ENCODE results near the gene MRE11. TPM values are rescaled to one million over a fixed set of nuclear protein-coding genes. Genes with fewer than 3 reads are reported as not detected.

Gene MRE11
- total RNA-seq, 1 experiment from 2014 or later, result 20.1 TPM

DNA sequence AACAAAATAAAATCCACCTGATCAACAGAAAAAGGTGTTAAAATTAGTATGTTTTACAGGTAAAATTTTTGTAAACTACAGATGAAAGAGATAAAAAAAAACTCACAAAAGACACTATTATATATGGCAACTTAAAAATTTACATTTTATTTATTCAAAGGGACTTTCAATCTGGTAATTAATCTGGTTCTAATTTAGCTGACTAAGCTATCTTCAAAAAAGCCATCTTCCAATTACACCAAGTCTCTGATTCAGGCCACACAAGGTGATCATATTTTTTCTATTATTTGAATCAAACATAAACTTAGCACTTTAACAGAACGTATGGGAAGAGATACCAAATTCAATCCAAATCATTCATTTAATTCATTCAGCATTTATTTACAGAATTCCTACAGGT lies 7.6 kb downstream of the MRE11 start:
- no TSS peak for BruUV-seq (replicated peaks)
- no peaks in the 10 kb centered on the region for H3K27me3 ChIP-seq (ENCODE audit: low read length)
- H3K4me2 ChIP-seq (ENCODE audit: low read length), result no peak overlapping the region
- DNase-seq (no peak), ATAC-seq (no peak)
- ChIA-PET POLR2A (ENCODE audit: unreplicated experiment) (no interaction called here), CTCF (no interaction called here)
- H3K27ac ChIP-seq (ENCODE audit: low read length), result no peak overlapping the region
- H4K20me1 ChIP-seq (ENCODE audit: low read length), result no peaks in the 10 kb centered on the region
- H2AFZ ChIP-seq (ENCODE audit: low read length), result no peak overlapping the region
- no peak overlapping the region for H3K9ac ChIP-seq (ENCODE audit: low read length)
- no peaks in the 10 kb centered on the region for H3K9me2 ChIP-seq (replicated peaks; ENCODE audit: low read length)
- H3K9me3 ChIP-seq (ENCODE audit: low read length), result no peaks in the 10 kb centered on the region
- intact Hi-C loops (cut with micrococcal nuclease), result no loop called here
- no peaks in the 10 kb centered on the region for H3K4me1 ChIP-seq (ENCODE audit: insufficient read depth, low read length)
- no peak overlapping the region for H3K4me3 ChIP-seq (ENCODE audit: low read length)
- H3F3A ChIP-seq (ENCODE audit: low read length, unreplicated experiment), result no peaks in the 10 kb centered on the region
- TF ChIP-seq EZH2 (IDR thresholded peaks at IDR 0.05; ENCODE audit: low read length, unreplicated experiment) (no peak), EZH2phosphoT487 (IDR thresholded peaks at IDR 0.05; ENCODE audit: borderline replicate concordance, low read length) (no peak)
- TF ChIP-seq, protein P1, sequence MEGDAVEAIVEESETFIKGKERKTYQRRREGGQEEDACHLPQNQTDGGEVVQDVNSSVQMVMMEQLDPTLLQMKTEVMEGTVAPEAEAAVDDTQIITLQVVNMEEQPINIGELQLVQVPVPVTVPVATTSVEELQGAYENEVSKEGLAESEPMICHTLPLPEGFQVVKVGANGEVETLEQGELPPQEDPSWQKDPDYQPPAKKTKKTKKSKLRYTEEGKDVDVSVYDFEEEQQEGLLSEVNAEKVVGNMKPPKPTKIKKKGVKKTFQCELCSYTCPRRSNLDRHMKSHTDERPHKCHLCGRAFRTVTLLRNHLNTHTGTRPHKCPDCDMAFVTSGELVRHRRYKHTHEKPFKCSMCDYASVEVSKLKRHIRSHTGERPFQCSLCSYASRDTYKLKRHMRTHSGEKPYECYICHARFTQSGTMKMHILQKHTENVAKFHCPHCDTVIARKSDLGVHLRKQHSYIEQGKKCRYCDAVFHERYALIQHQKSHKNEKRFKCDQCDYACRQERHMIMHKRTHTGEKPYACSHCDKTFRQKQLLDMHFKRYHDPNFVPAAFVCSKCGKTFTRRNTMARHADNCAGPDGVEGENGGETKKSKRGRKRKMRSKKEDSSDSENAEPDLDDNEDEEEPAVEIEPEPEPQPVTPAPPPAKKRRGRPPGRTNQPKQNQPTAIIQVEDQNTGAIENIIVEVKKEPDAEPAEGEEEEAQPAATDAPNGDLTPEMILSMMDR (conservative IDR thresholded peaks at IDR 0.05; ENCODE audit: low read depth, low read length), result no peak
- H3K79me2 ChIP-seq (ENCODE audit: low read length), result peaks cover 2% of the 10 kb centered on the region
- peaks cover 53% of the 10 kb centered on the region for H3K36me3 ChIP-seq (ENCODE audit: low read depth, low read length)

DNA sequence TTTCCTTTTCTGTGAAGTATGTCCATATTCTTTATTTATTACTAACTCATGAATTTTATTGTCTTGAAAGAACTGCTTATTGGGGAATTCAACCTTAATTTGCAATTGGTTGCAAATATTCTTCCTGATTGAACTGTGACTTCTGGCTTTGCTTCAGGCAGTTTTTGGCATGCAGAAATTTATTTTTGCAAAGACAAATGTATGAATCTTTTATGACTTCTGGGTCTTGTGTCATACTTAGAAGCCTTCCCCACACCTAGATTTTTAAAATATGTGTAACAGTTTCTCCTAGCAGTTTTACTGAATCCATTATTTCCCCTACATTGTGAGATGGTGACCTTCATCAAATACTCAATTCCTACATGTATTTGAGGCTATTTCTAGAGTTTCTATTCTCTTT lies 12.3 kb downstream of the MRE11 start:
- H3K79me2 ChIP-seq (ENCODE audit: low read length), result no peaks in the 10 kb centered on the region
- no peaks in the 10 kb centered on the region for H3K9me2 ChIP-seq (replicated peaks; ENCODE audit: low read length)
- no peaks in the 10 kb centered on the region for H3K27me3 ChIP-seq (ENCODE audit: low read length)
- no peak overlapping the region for H3K27ac ChIP-seq (ENCODE audit: low read length)
- no peak overlapping the region for H2AFZ ChIP-seq (ENCODE audit: low read length)
- no peaks in the 10 kb centered on the region for H4K20me1 ChIP-seq (ENCODE audit: low read length)
- no peaks in the 10 kb centered on the region for H3F3A ChIP-seq (ENCODE audit: low read length, unreplicated experiment)
- ChIA-PET CTCF (no interaction called here), POLR2A (ENCODE audit: unreplicated experiment) (no interaction called here)
- BruUV-seq (replicated peaks), result no TSS peak
- H3K9me3 ChIP-seq (ENCODE audit: low read length), result no peaks in the 10 kb centered on the region
- intact Hi-C loops (cut with micrococcal nuclease), result no loop called here
- no peaks in the 10 kb centered on the region for H3K4me1 ChIP-seq (ENCODE audit: insufficient read depth, low read length)
- H3K4me3 ChIP-seq (ENCODE audit: low read length), result no peak overlapping the region
- H3K36me3 ChIP-seq (ENCODE audit: low read depth, low read length), result peaks cover 38% of the 10 kb centered on the region
- no peak overlapping the region for H3K4me2 ChIP-seq (ENCODE audit: low read length)
- TF ChIP-seq EZH2phosphoT487 (IDR thresholded peaks at IDR 0.05; ENCODE audit: borderline replicate concordance, low read length) (no peak), EZH2 (IDR thresholded peaks at IDR 0.05; ENCODE audit: low read length, unreplicated experiment) (no peak)
- TF ChIP-seq, protein P1 (conservative IDR thresholded peaks at IDR 0.05; ENCODE audit: low read depth, low read length), result no peak
- DNase-seq (no peak), ATAC-seq (no peak)
- H3K9ac ChIP-seq (ENCODE audit: low read length), result no peak overlapping the region

DNA sequence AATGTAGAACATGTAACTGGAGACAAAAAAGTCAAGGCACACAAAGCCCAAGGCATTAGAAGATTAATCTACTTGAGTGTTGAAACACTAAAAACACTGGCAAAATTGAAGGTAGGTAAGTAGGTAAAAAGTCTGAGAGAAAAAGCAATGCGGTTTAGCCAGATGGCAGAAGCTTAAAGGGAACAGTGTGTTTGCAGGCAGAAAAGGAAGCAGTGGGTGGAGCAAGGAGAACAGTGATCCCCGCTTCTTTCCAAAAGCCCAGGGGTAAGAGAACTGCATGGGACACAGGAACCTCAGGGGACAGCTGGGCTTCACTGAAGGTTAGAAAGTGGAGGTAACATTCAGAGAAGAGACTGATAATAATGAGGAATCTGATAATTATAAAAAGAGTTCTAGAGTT lies 16.0 kb downstream of the MRE11 start:
- ATAC-seq, result no peak
- POLR2A ChIA-PET (ENCODE audit: unreplicated experiment), result no interaction called here
- CTCF ChIA-PET, result no interaction called here

More for the DNA sequence above, 16.0 kb downstream of the MRE11 start:
- H3K9ac ChIP-seq (ENCODE audit: low read length), result no peak overlapping the region
- no peaks in the 10 kb centered on the region for H3K9me2 ChIP-seq (replicated peaks; ENCODE audit: low read length)
- H3K4me2 ChIP-seq (ENCODE audit: low read length), result no peak overlapping the region
- H4K20me1 ChIP-seq (ENCODE audit: low read length), result no peaks in the 10 kb centered on the region
- no peak overlapping the region for H3K27ac ChIP-seq (ENCODE audit: low read length)
- BruUV-seq (replicated peaks), result no TSS peak
- DNase-seq, result no peak
- H3K4me3 ChIP-seq (ENCODE audit: low read length), result no peak overlapping the region
- intact Hi-C loops (cut with micrococcal nuclease), result no loop called here
- H3K4me1 ChIP-seq (ENCODE audit: insufficient read depth, low read length), result no peaks in the 10 kb centered on the region
- no peaks in the 10 kb centered on the region for H3K9me3 ChIP-seq (ENCODE audit: low read length)
- no peaks in the 10 kb centered on the region for H3F3A ChIP-seq (ENCODE audit: low read length, unreplicated experiment)
- no peaks in the 10 kb centered on the region for H3K27me3 ChIP-seq (ENCODE audit: low read length)
- no peaks in the 10 kb centered on the region for H3K79me2 ChIP-seq (ENCODE audit: low read length)
- peaks cover 22% of the 10 kb centered on the region; the same call in 1 of the 2 replicates for H3K36me3 ChIP-seq (ENCODE audit: low read depth, low read length)
- H2AFZ ChIP-seq (ENCODE audit: low read length), result no peak overlapping the region
- no peak for TF ChIP-seq EZH2phosphoT487 (IDR thresholded peaks at IDR 0.05; ENCODE audit: borderline replicate concordance, low read length)
- no peak for TF ChIP-seq EZH2 (IDR thresholded peaks at IDR 0.05; ENCODE audit: low read length, unreplicated experiment)
- TF ChIP-seq, protein P1 (conservative IDR thresholded peaks at IDR 0.05; ENCODE audit: low read depth, low read length), result no peak
